Left colon (tissue), 2 donors: ENCODE data around the gene VPS18. TPM values are rescaled to one million over a fixed set of nuclear protein-coding genes. Genes with fewer than 3 reads are reported as not detected.

Experiments
- ATAC-seq: fragments of 200-7000 bp; cut with Tn5 transposase; one replicate; pipeline ENCODE4 v1.9.1; 2020; ENCODE audit warnings: mild to moderate bottlenecking, moderate library complexity
- DNase-seq, 2 donors: peaks; one replicate each; pipeline ENCODE4 v3.0.0-alpha.2; 2020
- intact Hi-C, 2 donors: fragments of 100-400 bp; cut with DNase I in 1 of 2; cut with micrococcal nuclease in 1 of 2; formaldehyde crosslinking; loops; one replicate each; pipeline versions ENCODE4 v1.11.2 to v1.14.0; 2022; cut with DNase I, micrococcal nuclease
- total RNA-seq, 2 donors: library from RNA; stranded (reverse); fragmentation: NEBNext Ultra II Directional; extraction: Animal tissue kit (Norgen Biotek cat#: 25700); gene quantifications; one replicate each; pipeline ENCODE4 v1.2.1, GENCODE V29; 2021
- donor health status: DM: no; HTN: no; CAD: no.
- donor health status: DM: yes; HTN: yes; CAD: no.

The VPS18 gene
- total RNA-seq, 2 donors from 2014 or later: 20.8 to 20.9 TPM

- DNase-seq (peak; percentile 86 to 90), ATAC-seq (peak; percentile 51)
- intact Hi-C loops: no loop called here
These were observed 34.8 kb downstream of the VPS18 start, which contains the start of gene DLL4 for GRCh38 chr15:40928821-40929659. Gene DLL4, plus strand, starts transcription at chr15:40929340. Its CDS starts 329 bp downstream, at chr15:40929669.

- peak; percentile 11 for ATAC-seq
- intact Hi-C loops: no loop called here
- DNase-seq: peak in 1 of 2 donors; percentile 71
These were observed 35.6 kb downstream of the VPS18 start for GRCh38 chr15:40929660-40930429.

GRCh38 chr15:40930430-40931299 is 36.4 kb downstream of the VPS18 start:
- ATAC-seq: peak; percentile 13
- intact Hi-C loops: no loop called here
- DNase-seq: peak; percentile 70 to 73

- intact Hi-C loops: no loop called here
- ATAC-seq: no peak
- DNase-seq: no peak
These were observed 37.3 kb downstream of the VPS18 start for GRCh38 chr15:40931300-40932142.

GRCh38 chr15:40932156-40932555 is 37.9 kb downstream of the VPS18 start:
- DNase-seq: peak in 1 of 2 donors; percentile 40
- intact Hi-C loops: no loop called here
- peak; percentile 11 for ATAC-seq

GRCh38 chr15:40932649-40933516 is 38.6 kb downstream of the VPS18 start:
- intact Hi-C loops: no loop called here
- DNase-seq (peak; percentile 69 to 79), ATAC-seq (peak; percentile 57)

- DNase-seq (peak in 1 of 2 donors; percentile 71), ATAC-seq (peak; percentile 37)
- intact Hi-C loops: no loop called here
These were observed 39.3 kb downstream of the VPS18 start for GRCh38 chr15:40933517-40933902.

GRCh38 chr15:40934457-40934856 is 40.2 kb downstream of the VPS18 start:
- intact Hi-C loops: no loop called here

GRCh38 chr15:40936234-40936708 is 42.0 kb downstream of the VPS18 start:
- ATAC-seq (no peak), DNase-seq (no peak)
- intact Hi-C loops: no loop called here

More at GRCh38 chr15:40934457-40934856, 40.2 kb downstream of the VPS18 start:
- DNase-seq (no peak), ATAC-seq (no peak)

GRCh38 chr15:40936709-40937666 is 42.7 kb downstream of the VPS18 start:
- intact Hi-C loops: no loop called here
- DNase-seq (no peak), ATAC-seq (no peak)

- ATAC-seq: peak; percentile 21
- intact Hi-C loops: no loop called here
- DNase-seq: no peak
These were observed 43.7 kb downstream of the VPS18 start for GRCh38 chr15:40937762-40938535.

GRCh38 chr15:40938536-40938870 is 44.3 kb downstream of the VPS18 start:
- no peak for ATAC-seq
- intact Hi-C loops: no loop called here
- DNase-seq: no peak

- no peak for DNase-seq
- intact Hi-C loops: no loop called here
- ATAC-seq: no peak
These were observed 46.1 kb downstream of the VPS18 start for GRCh38 chr15:40940296-40940801.

- ATAC-seq (no peak), DNase-seq (no peak)
- intact Hi-C loops: no loop called here
These were observed 46.8 kb downstream of the VPS18 start for GRCh38 chr15:40941068-40941527.
